ENCODE measurements around the gene XYLT1. TPM values are rescaled to one million over a fixed set of nuclear protein-coding genes. Genes with fewer than 3 reads are reported as not detected.

The XYLT1 gene
- total RNA-seq, 1 donor from 2014 or later = under 0.01 TPM

DNA sequence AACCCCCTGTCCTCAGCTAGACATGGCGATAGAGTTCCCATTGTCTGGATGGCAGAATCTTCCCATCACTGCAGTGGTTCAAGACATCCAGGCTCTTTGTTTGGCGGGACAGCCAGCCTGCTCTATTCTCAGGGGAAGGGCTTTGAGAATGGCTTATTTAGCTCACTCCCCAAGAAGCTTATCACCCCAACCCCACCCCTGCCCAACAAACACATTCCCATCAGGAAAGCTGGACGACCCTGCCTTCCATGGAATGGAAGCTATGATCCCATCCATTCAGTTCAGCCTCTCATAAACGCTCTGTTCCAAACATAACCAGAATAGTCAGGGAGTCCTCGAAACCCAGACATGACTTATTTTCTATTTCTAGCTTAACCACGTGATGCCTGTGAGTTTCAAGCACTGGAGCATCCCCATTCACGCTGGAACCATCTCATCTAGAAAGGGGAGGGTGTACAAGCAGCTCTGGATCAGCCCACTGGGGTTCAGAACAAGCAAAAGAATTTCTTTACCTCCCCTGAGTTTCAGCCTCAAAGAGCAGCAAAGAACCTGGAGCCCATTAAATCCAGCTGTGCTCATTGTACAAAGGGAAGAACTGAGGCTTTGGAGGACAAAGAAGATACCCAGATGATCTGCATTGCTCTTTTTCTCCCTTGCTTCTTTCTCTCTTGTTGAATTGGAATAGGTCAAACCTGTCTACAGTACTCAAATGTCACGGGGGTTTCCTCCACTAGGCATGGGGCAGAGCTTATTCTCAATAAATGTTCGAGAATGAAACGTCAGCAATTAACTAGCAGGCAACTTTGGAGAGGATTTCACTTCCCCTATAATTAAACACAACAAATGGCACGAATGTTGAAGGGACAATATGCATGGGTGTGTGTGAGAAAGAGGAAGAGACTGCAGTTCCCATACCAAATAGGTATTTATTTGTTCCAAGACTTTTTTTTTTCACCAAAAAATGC lies 93.1 kb downstream of the XYLT1 start:
- TF ChIP-seq, protein P1, sequence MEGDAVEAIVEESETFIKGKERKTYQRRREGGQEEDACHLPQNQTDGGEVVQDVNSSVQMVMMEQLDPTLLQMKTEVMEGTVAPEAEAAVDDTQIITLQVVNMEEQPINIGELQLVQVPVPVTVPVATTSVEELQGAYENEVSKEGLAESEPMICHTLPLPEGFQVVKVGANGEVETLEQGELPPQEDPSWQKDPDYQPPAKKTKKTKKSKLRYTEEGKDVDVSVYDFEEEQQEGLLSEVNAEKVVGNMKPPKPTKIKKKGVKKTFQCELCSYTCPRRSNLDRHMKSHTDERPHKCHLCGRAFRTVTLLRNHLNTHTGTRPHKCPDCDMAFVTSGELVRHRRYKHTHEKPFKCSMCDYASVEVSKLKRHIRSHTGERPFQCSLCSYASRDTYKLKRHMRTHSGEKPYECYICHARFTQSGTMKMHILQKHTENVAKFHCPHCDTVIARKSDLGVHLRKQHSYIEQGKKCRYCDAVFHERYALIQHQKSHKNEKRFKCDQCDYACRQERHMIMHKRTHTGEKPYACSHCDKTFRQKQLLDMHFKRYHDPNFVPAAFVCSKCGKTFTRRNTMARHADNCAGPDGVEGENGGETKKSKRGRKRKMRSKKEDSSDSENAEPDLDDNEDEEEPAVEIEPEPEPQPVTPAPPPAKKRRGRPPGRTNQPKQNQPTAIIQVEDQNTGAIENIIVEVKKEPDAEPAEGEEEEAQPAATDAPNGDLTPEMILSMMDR (IDR thresholded peaks at IDR 0.05; ENCODE audit: insufficient read depth, low read length, severe bottlenecking) = no peak
- FAIRE-seq (no peak), DNase-seq (ENCODE audit: low read depth) (no peak)

GRCh38 chr16:17375461-17376304 lies 95.1 kb downstream of the XYLT1 start:
- Histone ChIP-seq H3K36me3 (ENCODE audit: control insufficient read depth, insufficient read depth, low read length) (no peaks in the 10 kb centered on the region), H3K27me3 (ENCODE audit: control insufficient read depth, insufficient read depth, low read length) (no peaks in the 10 kb centered on the region), H3K4me3 (ENCODE audit: low read depth, low read length) (no peak overlapping the region)
- TF ChIP-seq, protein P1 (IDR thresholded peaks at IDR 0.05; ENCODE audit: insufficient read depth, low read length, severe bottlenecking) = no peak
- DNase-seq (ENCODE audit: low read depth) (no peak), FAIRE-seq (no peak)

More for the DNA sequence above, 93.1 kb downstream of the XYLT1 start:
- Histone ChIP-seq H3K27me3 (ENCODE audit: control insufficient read depth, insufficient read depth, low read length) (no peaks in the 10 kb centered on the region), H3K36me3 (ENCODE audit: control insufficient read depth, insufficient read depth, low read length) (no peaks in the 10 kb centered on the region), H3K4me3 (ENCODE audit: low read depth, low read length) (no peak overlapping the region)

DNA sequence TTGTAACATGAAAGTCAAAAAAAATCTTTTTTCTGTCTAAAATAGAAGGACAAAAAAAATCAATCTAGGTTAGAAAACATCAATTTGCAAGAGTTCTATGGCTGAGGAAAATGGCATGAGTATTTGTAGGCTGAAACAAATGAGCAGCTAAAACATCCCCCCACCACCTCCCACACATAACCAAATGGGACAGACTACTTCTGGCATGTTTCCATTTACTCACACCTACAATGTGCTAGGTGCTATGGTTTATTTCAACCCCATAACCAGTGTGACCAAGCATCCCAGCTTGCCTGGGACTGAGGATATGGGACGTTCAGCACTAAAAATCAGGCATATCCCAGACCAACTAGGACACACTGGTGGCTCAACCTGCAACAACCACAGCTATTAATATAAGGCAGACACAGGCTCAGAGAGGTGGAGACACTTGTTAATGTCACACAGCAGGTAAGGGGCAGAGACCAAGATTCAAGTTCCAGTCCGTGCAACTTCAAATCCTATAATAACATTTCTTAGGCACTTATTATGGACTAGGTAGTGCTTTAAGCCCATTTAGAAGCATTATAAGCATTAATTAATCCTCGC lies 96.0 kb downstream of the XYLT1 start:
- no peak overlapping the region for H3K4me3 ChIP-seq (ENCODE audit: low read depth, low read length)
- H3K27me3 ChIP-seq (ENCODE audit: control insufficient read depth, insufficient read depth, low read length) = no peaks in the 10 kb centered on the region
- TF ChIP-seq, protein P1 (IDR thresholded peaks at IDR 0.05; ENCODE audit: insufficient read depth, low read length, severe bottlenecking) = no peak
- DNase-seq (ENCODE audit: low read depth) (no peak), FAIRE-seq (no peak)
- no peaks in the 10 kb centered on the region for H3K36me3 ChIP-seq (ENCODE audit: control insufficient read depth, insufficient read depth, low read length)

GRCh38 chr16:17373533-17373932 lies 97.2 kb downstream of the XYLT1 start:
- no peaks in the 10 kb centered on the region for H3K27me3 ChIP-seq (ENCODE audit: control insufficient read depth, insufficient read depth, low read length)
- TF ChIP-seq, protein P1 (IDR thresholded peaks at IDR 0.05; ENCODE audit: insufficient read depth, low read length, severe bottlenecking) = no peak
- no peak overlapping the region for H3K4me3 ChIP-seq (ENCODE audit: low read depth, low read length)
- FAIRE-seq = no peak
- no peaks in the 10 kb centered on the region for H3K36me3 ChIP-seq (ENCODE audit: control insufficient read depth, insufficient read depth, low read length)
- no peak for DNase-seq (ENCODE audit: low read depth)

DNA sequence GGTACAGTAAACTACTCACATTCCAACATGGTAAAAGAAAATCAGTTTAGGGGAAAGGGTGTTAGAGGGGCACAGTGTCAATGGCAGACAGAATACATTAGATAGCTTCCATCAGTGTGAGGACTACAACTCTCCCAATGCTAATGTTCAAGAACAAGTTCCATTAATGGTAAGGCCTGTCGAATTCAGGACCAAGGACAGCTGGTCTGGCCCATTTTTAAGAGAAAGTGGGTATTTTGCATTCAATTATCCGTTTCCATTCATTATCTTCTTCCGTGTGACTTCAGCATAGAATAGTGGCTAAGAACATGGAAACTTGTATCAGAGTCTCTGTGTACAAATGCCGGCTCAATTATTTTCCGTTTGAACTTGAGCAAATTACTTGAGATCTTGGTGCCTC lies 98.4 kb downstream of the XYLT1 start:
- no peak overlapping the region for H3K4me3 ChIP-seq (ENCODE audit: low read depth, low read length)
- no peaks in the 10 kb centered on the region for H3K27me3 ChIP-seq (ENCODE audit: control insufficient read depth, insufficient read depth, low read length)
- no peaks in the 10 kb centered on the region for H3K36me3 ChIP-seq (ENCODE audit: control insufficient read depth, insufficient read depth, low read length)
- FAIRE-seq = no peak
- TF ChIP-seq, protein P1 (IDR thresholded peaks at IDR 0.05; ENCODE audit: insufficient read depth, low read length, severe bottlenecking) = no peak
- no peak for DNase-seq (ENCODE audit: low read depth)

All from bronchial epithelial cell (primary cell).